H4 (cell line): Measurements from ENCODE around the gene ZBTB21. TPM values are rescaled to one million over a fixed set of nuclear protein-coding genes. Genes with fewer than 3 reads are reported as not detected.

Experiments used
- DNase-seq: peaks from one replicate; pipeline ENCODE4 v3.0.0-alpha.2; 2015; ENCODE audit warnings: low spot score
- total RNA-seq: library from RNA; depleted of rRNA; stranded (reverse); fragments of >200 nt; shearing (Covaris generic); gene quantifications from 2 replicates; pipeline ENCODE4 v1.2.3, GENCODE V29; 2014

Gene ZBTB21
- total RNA-seq, 1 experiment from 2014 or later = 16.0 TPM

- DNase-seq = no peak
These were observed 11.4 kb upstream of the ZBTB21 start for GRCh38 chr21:42021371-42022090.

- DNase-seq = no peak
These were observed 9.5 kb upstream of the ZBTB21 start for GRCh38 chr21:42019706-42020105.

GRCh38 chr21:42019101-42019605 is 9.0 kb upstream of the ZBTB21 start:
- no peak for DNase-seq

GRCh38 chr21:42017022-42017421 is 6.9 kb upstream of the ZBTB21 start:
- DNase-seq = no peak

GRCh38 chr21:42016364-42016985 is 6.3 kb upstream of the ZBTB21 start:
- no peak for DNase-seq

- no peak for DNase-seq
These were observed 3.8 kb upstream of the ZBTB21 start for GRCh38 chr21:42013931-42014330.

- no peak for DNase-seq
These were observed 3.2 kb upstream of the ZBTB21 start for GRCh38 chr21:42013376-42013775.

- DNase-seq = no peak
These were observed 2.7 kb upstream of the ZBTB21 start for GRCh38 chr21:42012763-42013329.

GRCh38 chr21:42012344-42012743 is 2.2 kb upstream of the ZBTB21 start:
- no peak for DNase-seq

GRCh38 chr21:42010507-42011495 is 641 bp upstream of the ZBTB21 start:
- DNase-seq = no peak

- no peak for DNase-seq
These were observed 936 bp downstream of the ZBTB21 start for GRCh38 chr21:42009018-42009830.

GRCh38 chr21:42007356-42007940 is 2.7 kb downstream of the ZBTB21 start:
- DNase-seq = no peak

GRCh38 chr21:42006765-42007164 is 3.4 kb downstream of the ZBTB21 start:
- no peak for DNase-seq

- DNase-seq = no peak
These were observed 5.6 kb downstream of the ZBTB21 start for GRCh38 chr21:42004406-42005199.

GRCh38 chr21:42003051-42003461 is 7.1 kb downstream of the ZBTB21 start:
- DNase-seq = no peak

GRCh38 chr21:42002421-42002958 is 7.7 kb downstream of the ZBTB21 start:
- DNase-seq = peak; percentile 66

GRCh38 chr21:42001781-42002180 is 8.4 kb downstream of the ZBTB21 start:
- no peak for DNase-seq

GRCh38 chr21:42000908-42001307 is 9.3 kb downstream of the ZBTB21 start:
- no peak for DNase-seq

- DNase-seq = no peak
These were observed 12.5 kb downstream of the ZBTB21 start for GRCh38 chr21:41997657-41998056.
